Myocyte (in vitro differentiated cells): ENCODE results near the gene ATP5PD. TPM values are rescaled to one million over a fixed set of nuclear protein-coding genes. Genes with fewer than 3 reads are reported as not detected.

Experiments used
- DNase-seq: peaks from one replicate; pipeline ENCODE4 v3.0.0-alpha.2; 2012; ENCODE audit warnings: low read depth
- polyA plus RNA-seq: library from polyadenylated mRNA; unstranded; fragments of >200 nt; gene quantifications from one replicate; pipeline ENCODE4 v1.2.1, GENCODE V29; 2012; ENCODE audit warnings: missing spikeins
- total RNA-seq: library from RNA; depleted of rRNA; stranded (reverse); fragments of >200 nt; gene quantifications from 2 replicates; pipeline ENCODE4 v1.2.3, GENCODE V29; 2014

ATP5PD gene
- total RNA-seq: 278 and 305 TPM in 2 replicates
- 314 TPM for polyA plus RNA-seq

GRCh38 chr17:75046407-75047289 is at the start of gene ATP5PD, which contains the start of gene KCTD2:
Gene ATP5PD (minus strand): TSS chr17:75046969. CDS start chr17:75042650, 4,319 bp downstream.
Gene KCTD2 (plus strand): TSS chr17:75047225. CDS start chr17:75047251, 26 bp downstream.
- DNase-seq: peak; percentile 96

- peak; percentile 80 for DNase-seq
These were observed 49.4 kb upstream of the ATP5PD start for GRCh38 chr17:75096082-75096625.

- DNase-seq: no peak
These were observed 48.2 kb upstream of the ATP5PD start for GRCh38 chr17:75094871-75095399.

GRCh38 chr17:75093548-75094158 is 46.9 kb upstream of the ATP5PD start:
- DNase-seq: no peak

GRCh38 chr17:75091855-75092327 is 45.1 kb upstream of the ATP5PD start:
- DNase-seq: no peak

GRCh38 chr17:75090871-75091854 is 44.4 kb upstream of the ATP5PD start:
- DNase-seq: no peak

- no peak for DNase-seq
These were observed 42.0 kb upstream of the ATP5PD start for GRCh38 chr17:75088465-75089417.

GRCh38 chr17:75087558-75088453 is 41.0 kb upstream of the ATP5PD start, which contains the start of gene SLC16A5:
Gene SLC16A5 (plus strand): TSS chr17:75087954. CDS start chr17:75093637, 5,683 bp downstream.
- DNase-seq: no peak

GRCh38 chr17:75087182-75087557 is 40.4 kb upstream of the ATP5PD start:
- DNase-seq: no peak

- DNase-seq: no peak
These were observed 39.9 kb upstream of the ATP5PD start for GRCh38 chr17:75086496-75087181.

GRCh38 chr17:75084039-75084660 is 37.4 kb upstream of the ATP5PD start:
- no peak for DNase-seq

- DNase-seq: no peak
These were observed 35.9 kb upstream of the ATP5PD start for GRCh38 chr17:75082683-75083082.

GRCh38 chr17:75081611-75082540 is 35.1 kb upstream of the ATP5PD start:
- DNase-seq: no peak

- DNase-seq: peak; percentile 60
These were observed 32.2 kb upstream of the ATP5PD start for GRCh38 chr17:75079023-75079373.

GRCh38 chr17:75078284-75079022 is 31.7 kb upstream of the ATP5PD start:
- DNase-seq: peak; percentile 67
